ENCODE measurements around the gene GALNT17.

- TF ChIP-seq, protein P1, sequence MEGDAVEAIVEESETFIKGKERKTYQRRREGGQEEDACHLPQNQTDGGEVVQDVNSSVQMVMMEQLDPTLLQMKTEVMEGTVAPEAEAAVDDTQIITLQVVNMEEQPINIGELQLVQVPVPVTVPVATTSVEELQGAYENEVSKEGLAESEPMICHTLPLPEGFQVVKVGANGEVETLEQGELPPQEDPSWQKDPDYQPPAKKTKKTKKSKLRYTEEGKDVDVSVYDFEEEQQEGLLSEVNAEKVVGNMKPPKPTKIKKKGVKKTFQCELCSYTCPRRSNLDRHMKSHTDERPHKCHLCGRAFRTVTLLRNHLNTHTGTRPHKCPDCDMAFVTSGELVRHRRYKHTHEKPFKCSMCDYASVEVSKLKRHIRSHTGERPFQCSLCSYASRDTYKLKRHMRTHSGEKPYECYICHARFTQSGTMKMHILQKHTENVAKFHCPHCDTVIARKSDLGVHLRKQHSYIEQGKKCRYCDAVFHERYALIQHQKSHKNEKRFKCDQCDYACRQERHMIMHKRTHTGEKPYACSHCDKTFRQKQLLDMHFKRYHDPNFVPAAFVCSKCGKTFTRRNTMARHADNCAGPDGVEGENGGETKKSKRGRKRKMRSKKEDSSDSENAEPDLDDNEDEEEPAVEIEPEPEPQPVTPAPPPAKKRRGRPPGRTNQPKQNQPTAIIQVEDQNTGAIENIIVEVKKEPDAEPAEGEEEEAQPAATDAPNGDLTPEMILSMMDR (conservative IDR thresholded peaks at IDR 0.05) = no peak
- no peak for TF ChIP-seq EZH2 (IDR thresholded peaks at IDR 0.05; ENCODE audit: low read depth)
Observed at GRCh38 chr7:71541707-71542353, 409.9 kb downstream of the GALNT17 start.
